HG03103 (cell line): ENCODE measurements around the gene MBOAT1.
A peak's percentile ranks its signal among the peaks of the same experiment; 100 is the strongest.
"Not testable (repeated sequence)": the region's sequence is repeated elsewhere in the genome, so short reads cannot be mapped to it uniquely, and the experiment has no call there.

Source experiments
- ATAC-seq: cut with Tn5 transposase; IDR thresholded peaks from one replicate; pipeline ENCODE4 v1.9.1; 2021; ENCODE audit warnings: low read depth; ENCODE audit not compliant: unreplicated experiment

The MBOAT1 gene, protein sequence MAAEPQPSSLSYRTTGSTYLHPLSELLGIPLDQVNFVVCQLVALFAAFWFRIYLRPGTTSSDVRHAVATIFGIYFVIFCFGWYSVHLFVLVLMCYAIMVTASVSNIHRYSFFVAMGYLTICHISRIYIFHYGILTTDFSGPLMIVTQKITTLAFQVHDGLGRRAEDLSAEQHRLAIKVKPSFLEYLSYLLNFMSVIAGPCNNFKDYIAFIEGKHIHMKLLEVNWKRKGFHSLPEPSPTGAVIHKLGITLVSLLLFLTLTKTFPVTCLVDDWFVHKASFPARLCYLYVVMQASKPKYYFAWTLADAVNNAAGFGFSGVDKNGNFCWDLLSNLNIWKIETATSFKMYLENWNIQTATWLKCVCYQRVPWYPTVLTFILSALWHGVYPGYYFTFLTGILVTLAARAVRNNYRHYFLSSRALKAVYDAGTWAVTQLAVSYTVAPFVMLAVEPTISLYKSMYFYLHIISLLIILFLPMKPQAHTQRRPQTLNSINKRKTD

DNA sequence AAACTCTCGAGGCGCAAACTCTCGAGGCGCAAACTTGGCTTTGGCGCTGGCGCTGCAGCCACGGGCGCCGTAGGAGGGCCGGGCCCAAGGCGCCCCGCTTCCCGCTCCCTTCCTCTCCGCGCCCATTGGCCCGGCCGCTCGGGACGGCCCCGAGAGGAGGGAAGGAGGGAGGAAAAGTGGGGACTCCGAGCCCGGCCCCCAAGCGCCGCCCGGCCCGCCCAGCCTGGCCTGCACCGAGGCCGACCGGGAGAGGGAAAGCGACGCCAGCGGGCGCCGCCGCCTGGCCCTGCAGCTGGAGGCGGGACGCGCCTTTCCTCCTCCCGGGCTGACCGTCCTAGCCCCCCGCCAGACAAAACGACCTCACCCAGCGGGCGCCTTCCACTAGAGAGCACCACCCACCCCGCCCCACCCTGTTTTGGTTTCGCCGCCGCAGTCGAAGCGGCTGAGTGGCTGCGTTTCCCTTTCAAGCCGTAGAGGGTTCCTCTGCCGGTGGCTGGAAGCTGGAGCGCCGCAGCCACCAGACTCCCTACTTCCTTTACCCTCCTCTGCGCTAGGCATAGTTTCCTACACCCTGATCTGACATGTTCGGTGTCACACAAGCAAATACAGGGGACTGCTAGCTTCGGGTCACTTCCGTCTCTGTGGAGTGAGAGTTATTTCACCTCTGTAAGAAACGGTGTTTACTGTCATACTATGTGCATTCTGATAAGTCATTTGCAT is at the start of gene MBOAT1:
Gene MBOAT1, minus strand, starts transcription at position 78 of the 720 bp plus-strand sequence. CDS start 235 bp downstream, outside the sequence.
- peak; percentile 74 for ATAC-seq

GRCh38 chr6:20261685-20262084 is 49.4 kb upstream of the MBOAT1 start:
- no peak for ATAC-seq

GRCh38 chr6:20260360-20260759 is 48.1 kb upstream of the MBOAT1 start:
- ATAC-seq: no peak

- ATAC-seq: no peak
Measured at GRCh38 chr6:20259316-20260049, 47.2 kb upstream of the MBOAT1 start.

DNA sequence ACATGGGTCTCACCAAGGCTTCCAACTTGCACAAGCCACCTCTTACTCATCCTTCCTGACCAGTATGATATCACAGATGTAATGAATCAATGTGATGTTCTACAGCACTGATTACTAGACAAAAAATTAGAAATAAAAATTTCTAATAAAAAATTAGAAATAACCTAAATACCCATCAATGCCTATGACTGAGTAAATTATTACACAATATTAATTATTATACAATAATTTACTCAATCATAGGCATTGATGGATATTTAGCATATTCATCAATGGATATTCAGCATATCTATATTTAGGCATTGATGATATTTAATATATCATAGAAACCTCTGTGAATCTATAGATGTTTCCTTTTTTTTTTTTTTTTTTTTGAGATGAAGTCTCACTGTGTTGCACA is 43.2 kb upstream of the MBOAT1 start:
- no peak for ATAC-seq

DNA sequence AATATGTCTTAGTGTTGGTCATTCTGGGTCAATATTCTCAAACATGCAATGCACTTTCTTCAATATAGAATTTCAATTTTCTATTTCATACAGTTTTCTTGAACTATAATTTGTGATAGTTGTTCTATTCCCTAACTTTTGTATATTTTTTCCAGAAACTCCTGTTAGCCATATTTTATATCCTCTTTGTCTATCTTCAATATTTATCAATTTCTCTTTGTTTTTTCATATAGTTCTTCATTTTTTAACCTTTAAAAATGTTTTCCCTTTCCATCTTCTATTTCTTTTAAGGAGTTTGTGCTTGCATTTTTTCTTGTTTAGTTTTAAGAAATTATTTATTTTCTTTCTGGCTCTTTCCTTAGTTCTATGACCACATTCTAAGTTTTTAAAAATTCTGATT is 42.0 kb upstream of the MBOAT1 start:
- ATAC-seq: no peak

GRCh38 chr6:20253021-20253420 is 40.8 kb upstream of the MBOAT1 start:
- no peak for ATAC-seq

DNA sequence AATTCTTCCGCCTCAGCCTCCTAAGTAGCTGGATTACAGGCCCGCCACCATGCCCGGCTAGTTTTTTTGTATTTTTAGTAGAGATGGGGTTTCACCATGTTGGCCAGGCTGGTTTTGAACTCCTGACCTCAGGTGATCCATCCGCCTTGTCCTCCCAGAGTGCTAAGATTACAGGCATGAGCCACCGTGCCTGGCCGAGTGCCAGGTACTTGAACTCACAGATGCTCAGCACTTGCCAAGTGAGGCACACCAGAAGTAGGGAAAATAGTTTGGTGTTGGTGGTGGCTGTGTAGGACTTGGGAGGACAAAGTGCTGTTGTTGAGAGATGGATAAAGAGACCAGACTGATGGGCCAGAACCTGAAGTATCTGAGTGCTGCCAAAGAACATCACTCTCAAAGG is 40.0 kb upstream of the MBOAT1 start:
- ATAC-seq: no peak

- no peak for ATAC-seq
Measured at GRCh38 chr6:20251525-20251924, 39.3 kb upstream of the MBOAT1 start.

- no peak for ATAC-seq
Measured at GRCh38 chr6:20246125-20246524, 33.9 kb upstream of the MBOAT1 start.

DNA sequence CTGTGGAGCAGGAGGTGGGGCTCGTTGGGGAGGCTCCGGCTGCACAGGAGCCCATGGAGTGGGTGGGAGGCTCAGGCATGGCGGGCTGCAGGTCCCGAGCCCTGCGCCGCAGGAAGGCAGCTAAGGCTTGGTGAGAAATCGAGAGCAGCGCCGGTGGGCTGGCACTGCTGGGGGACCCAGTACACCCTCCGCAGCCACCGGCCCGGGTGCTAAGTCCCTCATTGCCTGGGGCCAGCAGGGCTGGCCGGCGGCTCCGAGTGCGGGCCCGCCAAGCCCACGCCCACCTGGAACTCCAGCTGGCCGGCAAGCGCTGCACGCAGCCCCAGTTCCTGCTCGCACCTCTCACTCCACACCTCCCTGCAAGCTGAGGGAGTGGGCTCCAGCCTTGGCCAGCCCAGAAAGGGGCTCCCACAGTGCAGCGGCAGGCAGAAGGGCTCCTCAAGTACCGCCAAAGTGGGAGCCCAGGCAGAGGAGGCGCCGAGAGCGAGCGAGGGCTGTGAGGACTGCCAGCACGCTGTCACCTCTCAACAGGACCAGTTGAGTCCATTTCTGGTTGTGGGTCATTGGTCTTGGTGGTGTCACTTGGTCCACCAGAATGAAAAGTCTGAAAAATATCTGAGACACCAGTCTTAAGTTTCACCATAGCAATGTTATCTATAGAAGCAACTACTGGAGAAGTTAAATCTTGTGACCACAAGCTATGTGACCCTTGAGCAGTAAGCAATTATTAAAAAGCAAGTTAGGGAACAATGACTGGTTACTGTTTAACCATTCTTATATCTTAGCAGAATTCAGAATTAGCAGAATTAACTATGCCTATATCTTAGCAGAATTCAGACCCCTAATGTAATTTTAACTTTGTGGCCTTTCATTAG is 32.8 kb upstream of the MBOAT1 start:
- not testable (repeated sequence) for ATAC-seq

GRCh38 chr6:20243288-20243687 is 31.0 kb upstream of the MBOAT1 start:
- ATAC-seq: no peak

DNA sequence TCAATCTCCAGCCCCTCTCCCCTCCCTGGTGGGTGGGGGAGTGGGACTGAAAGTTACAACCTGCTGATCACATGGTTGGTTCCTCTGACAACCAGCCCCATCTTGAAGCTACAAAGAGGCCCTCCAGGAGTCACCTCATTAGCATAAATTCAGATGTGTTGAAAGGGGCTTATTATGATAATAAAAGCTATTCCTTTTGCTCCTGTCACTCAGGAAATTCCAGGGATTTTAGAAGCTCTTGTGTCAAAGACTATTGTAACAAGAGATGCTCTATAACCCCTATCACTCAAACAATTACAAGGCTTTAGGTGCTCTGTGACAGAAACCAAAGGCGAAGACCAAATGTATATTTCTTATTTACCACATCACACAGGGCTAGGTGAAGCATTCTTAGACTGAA is 30.1 kb upstream of the MBOAT1 start:
- no peak for ATAC-seq

- ATAC-seq: no peak
Measured at GRCh38 chr6:20241102-20241501, 28.8 kb upstream of the MBOAT1 start.

DNA sequence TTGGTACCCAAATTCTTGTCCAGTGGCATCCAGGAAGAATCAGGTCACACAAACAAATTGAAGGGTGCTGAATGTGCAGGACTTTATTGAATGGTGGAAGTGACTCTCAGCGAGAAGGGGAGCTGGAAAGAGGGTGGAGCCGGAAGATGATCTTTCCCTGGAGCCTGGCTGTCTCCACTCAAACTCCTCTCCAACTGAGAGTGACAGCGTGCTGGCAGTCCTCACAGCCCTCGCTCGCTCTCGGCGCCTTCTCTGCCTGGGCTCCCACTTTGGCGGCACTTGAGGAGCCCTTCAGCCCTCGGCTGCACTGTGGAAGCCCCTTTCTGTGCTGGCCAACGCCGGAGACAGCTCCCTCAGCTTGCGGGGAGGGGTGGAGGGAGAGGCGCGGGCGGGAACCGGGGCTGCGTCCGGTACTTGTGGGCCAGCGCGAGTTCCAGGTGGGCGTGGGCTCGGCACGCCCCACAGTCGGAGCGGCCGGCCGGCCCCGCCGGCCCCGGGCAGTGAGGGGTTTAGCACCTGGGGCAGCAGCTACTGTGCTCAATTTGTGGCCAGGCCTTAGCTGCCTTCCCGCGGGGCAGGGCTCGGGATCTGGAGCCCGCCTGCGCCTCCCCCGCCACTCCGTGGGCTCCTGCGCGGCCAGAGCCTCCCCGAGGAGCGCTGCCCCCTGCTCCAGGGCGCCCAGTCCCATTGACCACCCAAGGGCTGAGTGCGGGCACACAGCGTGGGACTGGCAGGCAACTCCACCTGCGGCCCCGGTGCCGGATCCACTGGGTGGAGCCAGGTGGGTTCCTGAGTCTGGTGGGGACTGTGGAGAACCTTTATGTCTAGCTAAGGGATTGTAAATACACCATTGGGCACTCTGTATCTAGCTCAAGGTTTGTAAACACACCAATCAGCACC is 26.7 kb upstream of the MBOAT1 start:
- no peak for ATAC-seq

DNA sequence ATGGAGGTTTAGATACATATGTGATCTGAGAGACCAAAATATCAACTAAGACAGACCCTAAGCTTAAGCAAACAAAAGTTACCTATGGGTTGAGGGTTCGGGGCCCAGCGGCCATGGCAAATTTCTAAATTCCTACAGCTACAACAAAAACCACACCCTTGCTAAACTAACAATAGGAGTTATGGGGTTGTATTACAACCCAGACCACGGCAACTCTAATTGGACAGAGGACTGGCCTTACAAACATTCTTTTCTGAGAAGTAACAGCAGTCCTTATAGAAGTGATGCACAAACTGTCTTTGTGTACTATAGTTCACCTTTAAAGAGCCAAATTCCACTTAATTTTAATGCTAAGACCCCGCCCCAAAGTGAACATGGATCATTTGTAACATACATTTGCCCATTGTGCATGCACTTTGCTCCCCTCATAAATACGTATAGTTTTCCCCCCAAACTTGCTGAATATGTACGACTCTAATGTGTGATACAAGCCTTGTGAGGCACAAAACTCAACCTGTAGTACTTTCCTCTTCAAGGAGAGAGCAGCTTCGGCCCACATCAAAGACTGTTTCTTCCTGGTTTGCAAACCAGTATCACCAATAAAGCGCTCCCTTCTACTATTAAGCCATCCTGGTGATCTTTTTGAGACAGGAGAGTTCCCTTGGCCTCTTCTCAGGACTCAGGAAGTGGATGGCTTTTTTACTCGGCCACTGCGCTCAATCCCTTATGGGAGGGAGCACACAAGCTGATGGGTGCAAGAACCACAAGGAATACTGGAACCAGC is 25.6 kb upstream of the MBOAT1 start:
- no peak for ATAC-seq

- ATAC-seq: no peak
Measured at GRCh38 chr6:20236909-20237600, 24.8 kb upstream of the MBOAT1 start.

- no peak for ATAC-seq
Measured at GRCh38 chr6:20236344-20236743, 24.1 kb upstream of the MBOAT1 start.
